GM19023 (cell line): Measurements from ENCODE around the gene C1orf21.

Experiments used
- ATAC-seq: cut with Tn5 transposase; IDR thresholded peaks from one replicate; pipeline ENCODE4 v1.9.1; 2021; ENCODE audit warnings: mild to moderate bottlenecking, moderate library complexity; ENCODE audit not compliant: unreplicated experiment

Gene C1orf21

GRCh38 chr1:184545601-184546000 lies 158.8 kb downstream of the C1orf21 start:
- ATAC-seq, result no peak

DNA sequence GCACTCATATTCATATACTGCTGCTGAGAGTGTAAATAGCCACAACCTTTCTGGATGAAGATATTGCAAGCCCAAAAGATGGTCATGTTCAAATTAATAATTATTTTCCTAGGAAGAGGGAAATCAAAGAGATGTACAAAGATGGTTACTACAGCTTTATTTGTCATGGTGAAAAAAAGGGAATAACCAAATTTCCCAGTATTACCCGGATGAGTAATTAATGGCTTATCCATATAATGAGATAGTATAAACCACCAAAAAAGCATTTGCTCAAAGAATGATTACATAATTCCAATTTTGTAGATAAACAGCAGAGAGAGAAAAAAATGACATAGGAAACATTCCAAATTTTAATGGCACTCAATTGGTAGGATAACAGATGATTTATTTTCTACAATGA lies 165.6 kb downstream of the C1orf21 start:
- no peak for ATAC-seq

DNA sequence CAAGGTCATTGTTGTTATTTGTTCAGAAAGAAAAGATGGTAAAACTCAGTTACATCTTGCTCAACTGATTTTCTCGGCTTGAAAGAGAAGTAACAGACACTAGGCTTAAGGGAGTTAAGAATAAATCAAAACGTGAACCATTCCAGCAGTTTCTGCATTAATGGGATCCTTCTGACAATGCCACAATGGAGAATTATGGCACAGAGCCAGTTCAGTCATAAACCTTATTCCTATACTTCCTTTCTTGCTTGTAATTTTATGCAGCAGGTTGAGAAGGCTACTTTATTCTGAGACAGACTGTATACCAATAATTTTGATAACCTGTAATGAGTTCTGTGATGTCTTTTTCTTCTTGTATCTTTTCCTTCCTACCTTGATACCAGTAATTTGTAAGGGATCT lies 167.0 kb downstream of the C1orf21 start:
- ATAC-seq, result no peak

GRCh38 chr1:184555665-184556641 lies 169.1 kb downstream of the C1orf21 start:
- no peak for ATAC-seq

DNA sequence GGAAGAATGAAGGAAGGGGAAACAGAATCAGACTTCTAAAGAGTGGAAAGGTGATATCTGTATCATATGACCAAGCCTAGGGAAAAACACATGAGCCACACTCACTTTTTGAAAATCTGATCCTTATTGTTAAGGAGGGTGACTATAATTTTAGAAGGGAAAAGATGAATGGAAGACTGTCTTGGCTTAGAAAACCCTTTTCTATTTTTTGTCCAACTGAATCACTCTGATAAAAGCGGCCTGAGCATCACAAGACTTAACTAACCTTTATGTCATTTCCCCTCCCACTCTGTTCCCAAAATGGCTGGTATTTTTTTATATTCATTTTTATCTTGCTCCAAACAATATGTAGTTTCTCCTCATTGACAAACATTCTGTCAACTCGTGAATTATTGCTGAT lies 169.8 kb downstream of the C1orf21 start:
- no peak for ATAC-seq

DNA sequence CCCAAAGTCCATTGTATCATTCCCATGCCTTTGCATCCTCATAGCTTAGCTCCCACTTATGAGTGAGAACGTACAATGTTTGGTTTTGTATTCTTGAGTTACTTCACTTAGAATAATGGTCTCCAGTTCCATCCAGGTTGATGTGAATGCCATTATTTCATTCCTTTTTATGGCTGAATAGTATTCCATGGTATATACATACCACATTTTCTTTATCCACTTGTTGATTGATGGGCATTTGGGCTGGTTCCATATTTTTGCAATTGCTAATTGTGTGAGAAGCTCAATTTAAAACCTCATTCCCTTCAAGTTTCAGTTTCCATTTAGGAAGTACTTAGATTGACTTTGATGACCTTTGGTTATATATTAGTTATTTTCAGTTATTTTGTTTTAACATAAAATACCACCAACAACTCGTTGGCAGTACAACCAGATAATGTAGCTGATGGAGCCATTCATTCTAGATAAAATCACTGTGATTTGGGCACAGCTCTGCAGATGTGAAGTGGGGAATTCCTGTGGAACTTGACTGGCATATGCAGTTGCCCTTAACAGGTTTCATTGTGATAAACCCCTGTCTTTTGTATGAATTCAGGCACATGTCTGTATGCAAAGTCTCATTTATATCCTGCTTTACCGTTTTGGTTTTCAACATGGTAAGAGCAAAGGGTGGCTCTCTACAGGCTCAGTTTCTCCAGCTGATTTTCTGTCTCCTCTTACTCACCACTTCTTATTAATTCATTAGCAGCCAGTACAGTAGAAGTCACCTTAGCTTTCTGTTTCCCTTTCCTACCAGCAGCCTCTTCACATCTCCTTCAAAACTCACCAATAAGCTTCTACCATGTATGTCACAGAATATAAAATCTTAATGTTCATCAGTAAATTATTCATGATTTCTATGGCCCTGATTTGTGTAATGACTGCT lies 170.9 kb downstream of the C1orf21 start:
- no peak for ATAC-seq

DNA sequence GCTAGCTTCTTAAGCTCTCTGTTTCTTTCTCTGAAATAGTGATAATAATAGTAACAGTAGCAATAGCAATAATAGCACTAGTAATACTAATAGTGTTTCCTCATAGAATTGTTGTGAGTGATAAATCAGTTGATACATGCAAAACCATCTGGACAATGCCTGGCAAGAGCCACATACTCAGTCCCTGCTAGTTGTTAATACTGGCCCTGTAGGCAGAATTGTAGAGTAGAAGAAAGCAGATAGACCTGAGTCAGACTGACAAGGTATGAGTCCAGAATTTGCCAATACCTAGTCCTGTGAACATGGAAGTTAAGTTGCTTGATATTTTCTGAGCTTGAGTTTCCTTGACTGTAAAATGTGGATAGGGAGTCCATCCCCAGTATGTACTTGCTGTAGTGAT lies 171.9 kb downstream of the C1orf21 start:
- ATAC-seq, result no peak

DNA sequence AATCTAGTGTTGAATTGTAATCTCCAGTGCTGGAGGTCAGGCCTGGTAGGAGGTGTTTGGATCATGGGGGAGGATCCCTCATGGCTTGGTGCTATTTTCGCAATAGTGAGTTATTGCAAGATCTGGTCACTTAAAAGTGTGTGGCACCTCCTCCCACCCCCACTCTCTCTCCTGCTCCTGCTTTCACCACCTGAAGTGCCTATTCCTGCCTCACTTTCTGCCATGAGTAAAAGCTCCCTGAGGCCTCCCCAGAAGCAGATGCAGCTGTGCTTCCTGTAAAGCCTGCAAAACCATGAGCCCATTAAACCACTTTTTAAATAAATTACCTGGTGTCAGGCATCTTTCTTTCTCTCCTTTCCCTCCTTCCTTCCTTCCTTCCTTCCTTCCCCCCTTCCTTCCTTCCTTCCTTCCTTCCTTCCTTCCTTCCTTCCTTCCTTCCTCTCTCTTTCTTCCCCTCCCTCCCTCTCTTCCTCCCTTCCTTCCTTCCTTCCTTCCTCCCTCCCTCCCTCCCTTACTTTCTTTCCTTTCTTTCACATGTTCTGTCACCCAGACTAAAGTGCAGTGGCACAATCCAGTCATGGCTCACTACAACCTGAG lies 172.4 kb downstream of the C1orf21 start:
- no peak for ATAC-seq

GRCh38 chr1:184562806-184563205 lies 176.0 kb downstream of the C1orf21 start:
- no peak for ATAC-seq

- no peak for ATAC-seq
These were observed 176.5 kb downstream of the C1orf21 start for GRCh38 chr1:184563308-184563707.

- no peak for ATAC-seq
These were observed 180.2 kb downstream of the C1orf21 start for GRCh38 chr1:184567009-184567408.

GRCh38 chr1:184567637-184568036 lies 180.8 kb downstream of the C1orf21 start:
- no peak for ATAC-seq

GRCh38 chr1:184568148-184568547 lies 181.3 kb downstream of the C1orf21 start:
- no peak for ATAC-seq

GRCh38 chr1:184569106-184569505 lies 182.3 kb downstream of the C1orf21 start:
- ATAC-seq, result no peak

- no peak for ATAC-seq
These were observed 187.8 kb downstream of the C1orf21 start for GRCh38 chr1:184574588-184574987.

GRCh38 chr1:184576822-184577221 lies 190.0 kb downstream of the C1orf21 start:
- ATAC-seq, result no peak

- ATAC-seq, result no peak
These were observed 190.5 kb downstream of the C1orf21 start for GRCh38 chr1:184577319-184577718.

DNA sequence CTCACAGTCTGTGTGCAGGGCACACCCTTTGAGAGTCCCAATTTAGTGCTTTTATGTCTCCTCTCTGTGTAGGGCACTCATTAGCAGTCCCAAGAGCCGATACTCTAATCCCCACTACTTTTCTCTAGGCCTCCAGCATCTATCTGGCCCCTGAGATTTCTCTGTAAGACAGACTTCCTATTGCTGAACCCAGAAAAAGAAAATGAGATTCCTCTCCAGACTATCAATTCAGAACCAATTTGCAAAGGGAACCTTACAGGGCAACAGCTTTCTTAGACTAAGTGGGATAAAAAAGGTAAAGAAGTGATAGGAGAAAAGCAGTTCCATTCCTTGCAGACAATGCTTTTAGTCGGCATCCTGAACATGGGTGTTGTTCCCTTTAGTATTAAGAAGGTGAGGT lies 195.6 kb downstream of the C1orf21 start:
- no peak for ATAC-seq

DNA sequence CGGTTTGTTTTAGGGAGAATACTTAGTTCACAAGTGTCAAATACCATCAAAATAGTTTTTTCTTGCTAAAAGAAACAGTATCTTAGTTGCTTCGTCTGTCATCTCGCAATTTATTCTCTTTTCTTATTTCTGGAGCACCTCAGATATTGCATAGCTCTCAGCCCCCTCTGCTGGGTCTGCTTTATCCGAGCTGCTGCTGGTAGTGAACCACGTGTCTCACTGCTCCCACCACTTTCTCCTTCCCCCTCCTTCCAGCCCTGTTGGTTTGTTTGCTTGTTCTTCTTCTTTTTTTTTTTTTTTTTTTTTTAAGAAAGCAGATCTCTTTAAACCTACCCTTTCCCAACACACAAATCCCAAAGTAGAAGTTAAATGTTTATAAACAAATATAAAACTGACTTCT lies 197.0 kb downstream of the C1orf21 start:
- ATAC-seq, result no peak

GRCh38 chr1:184588701-184589100 lies 201.9 kb downstream of the C1orf21 start:
- no peak for ATAC-seq

DNA sequence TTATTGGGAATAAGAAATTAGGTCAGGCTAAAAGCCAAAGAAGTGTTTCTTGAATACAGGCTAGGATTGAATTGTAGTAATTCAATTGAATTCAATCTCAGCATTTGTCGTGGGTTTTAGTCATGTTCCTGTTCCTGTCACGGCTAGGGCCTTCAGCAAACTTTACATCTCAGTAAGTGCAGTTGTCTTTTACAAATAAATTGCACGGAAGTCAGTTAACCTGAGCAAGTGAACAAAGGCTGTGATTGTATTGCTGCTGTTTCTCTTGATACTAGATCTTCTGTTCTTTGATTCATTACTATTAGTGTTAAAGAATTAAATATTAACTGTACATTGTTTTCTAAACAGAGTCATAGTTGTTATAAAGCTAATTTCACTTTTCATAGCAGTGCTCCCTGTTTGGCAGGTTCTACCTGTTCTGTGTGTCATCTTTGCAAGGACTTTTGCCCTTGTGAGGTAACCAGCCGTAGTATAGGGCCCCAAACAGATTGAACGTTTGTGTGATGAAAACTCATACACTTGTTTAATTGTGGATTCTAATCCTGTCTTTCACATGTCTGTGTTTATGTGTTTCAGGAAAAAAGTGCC lies 203.4 kb downstream of the C1orf21 start:
- no peak for ATAC-seq
